Neural crest cell (in vitro differentiated cells): ENCODE measurements around the gene KCNC1. TPM values are rescaled to one million over a fixed set of nuclear protein-coding genes. Genes with fewer than 3 reads are reported as not detected.

Experiments used
- DNase-seq: peaks from one replicate; pipeline ENCODE4 v3.0.0; 2021; ENCODE audit warnings: low read depth, mixed read lengths, low spot score
- H3K27ac Mint-ChIP-seq: one replicate; pipeline ENCODE4 v1.8.0; 2021; ENCODE audit warnings: mild to moderate bottlenecking, mixed read lengths; ENCODE audit not compliant: unreplicated experiment
- H3K27me3 Mint-ChIP-seq: 2 replicates; pipeline ENCODE4 v1.8.0; 2021; ENCODE audit warnings: low read depth, mild to moderate bottlenecking, mixed read lengths
- H3K36me3 Mint-ChIP-seq: 2 replicates; pipeline ENCODE4 v1.8.0; 2021; ENCODE audit warnings: low read depth, mild to moderate bottlenecking, mixed read lengths
- H3K4me1 Mint-ChIP-seq: 2 replicates; pipeline ENCODE4 v1.8.0; 2021; ENCODE audit warnings: mixed read lengths
- H3K4me3 Mint-ChIP-seq: one replicate; pipeline ENCODE4 v1.8.0; 2021; ENCODE audit warnings: mild to moderate bottlenecking, mixed read lengths
- H3K9me3 Mint-ChIP-seq: 2 replicates; pipeline ENCODE4 v1.8.0; 2021; ENCODE audit warnings: mixed read lengths
- total RNA-seq: library from RNA; stranded (reverse); gene quantifications from 2 replicates; pipeline ENCODE4 v1.2.1, GENCODE V29; 2021
- TF ChIP-seq, protein P1 (sequence below): fragments of 200-600 bp; sonication (generic); conservative IDR thresholded peaks from 2 replicates; pipeline ENCODE4 v1.5.0; 2021; ENCODE audit warnings: antibody characterized with exemption, mild to moderate bottlenecking

KCNC1 gene
- total RNA-seq, 1 donor from 2014 or later, result 10.2 TPM

DNA sequence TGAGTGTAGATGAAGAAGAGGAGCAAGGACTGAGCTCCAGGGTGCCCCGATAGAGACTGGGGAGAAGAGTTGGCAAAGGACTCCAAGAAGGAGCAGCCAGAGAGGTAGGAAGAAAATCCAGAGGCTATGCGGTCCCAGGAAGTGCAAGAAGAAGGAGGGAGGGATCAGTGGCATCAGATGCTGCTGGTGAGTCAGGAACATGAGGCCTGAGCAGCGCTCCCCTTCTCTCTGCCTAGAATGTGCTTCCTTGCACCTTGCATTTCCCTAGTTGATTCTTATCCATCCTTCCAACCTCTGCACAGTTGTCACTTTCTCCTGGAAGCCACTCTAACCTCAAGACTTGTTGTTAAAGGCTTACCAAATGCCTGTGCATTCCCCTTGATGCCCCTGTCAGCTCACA lies 21.3 kb downstream of the KCNC1 start:
- H3K36me3 Mint-ChIP-seq, result no peaks in the 10 kb centered on the region

DNA sequence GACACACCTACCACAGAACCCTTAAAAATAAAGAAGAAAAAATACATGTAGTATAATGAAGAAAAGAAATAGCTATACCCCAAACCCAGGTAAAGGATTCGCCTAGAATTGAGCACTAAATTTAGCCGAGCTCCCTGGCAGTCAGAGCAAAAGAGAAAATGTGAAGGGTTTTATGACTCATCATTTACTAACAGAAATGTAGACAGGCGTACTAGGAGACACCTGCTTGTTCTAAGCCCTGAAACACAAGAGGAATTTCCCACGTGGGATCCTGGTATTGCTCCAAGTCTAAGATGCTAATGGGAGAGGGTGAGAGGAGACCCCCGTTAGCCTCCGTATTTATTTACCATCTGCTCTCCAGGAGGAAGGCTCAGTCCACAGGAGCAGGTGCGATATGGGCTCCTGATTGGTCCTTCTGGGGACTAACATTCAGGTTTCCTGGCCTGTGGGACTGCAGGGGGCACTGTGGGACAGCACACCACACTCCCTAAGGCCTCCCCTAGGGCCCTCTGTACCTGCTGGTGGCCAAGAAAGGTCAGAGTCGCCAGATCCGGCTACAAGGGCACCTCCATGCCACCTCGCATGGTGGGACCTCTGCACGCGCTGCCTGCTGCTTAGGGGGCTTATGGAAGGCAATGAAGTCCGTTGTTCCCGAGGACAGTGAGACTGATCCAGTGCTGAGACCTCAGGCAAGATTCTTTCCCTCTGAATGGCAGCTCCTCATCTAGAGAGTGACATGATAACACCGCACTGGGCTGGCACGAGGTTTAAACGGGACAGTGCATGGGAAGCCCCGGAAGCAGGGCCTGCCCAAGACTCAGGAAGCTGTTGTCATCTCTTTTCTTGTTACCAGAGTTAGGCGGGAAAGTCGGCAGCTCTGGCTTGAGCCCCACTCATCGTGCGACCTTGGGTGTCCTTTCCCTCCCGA lies 25.8 kb downstream of the KCNC1 start:
- no peaks in the 10 kb centered on the region for H3K27me3 Mint-ChIP-seq
- no peak overlapping the region for H3K27ac Mint-ChIP-seq
- H3K4me1 Mint-ChIP-seq, result peaks cover 16% of the 10 kb centered on the region
- no peak for DNase-seq
- TF ChIP-seq, protein P1, sequence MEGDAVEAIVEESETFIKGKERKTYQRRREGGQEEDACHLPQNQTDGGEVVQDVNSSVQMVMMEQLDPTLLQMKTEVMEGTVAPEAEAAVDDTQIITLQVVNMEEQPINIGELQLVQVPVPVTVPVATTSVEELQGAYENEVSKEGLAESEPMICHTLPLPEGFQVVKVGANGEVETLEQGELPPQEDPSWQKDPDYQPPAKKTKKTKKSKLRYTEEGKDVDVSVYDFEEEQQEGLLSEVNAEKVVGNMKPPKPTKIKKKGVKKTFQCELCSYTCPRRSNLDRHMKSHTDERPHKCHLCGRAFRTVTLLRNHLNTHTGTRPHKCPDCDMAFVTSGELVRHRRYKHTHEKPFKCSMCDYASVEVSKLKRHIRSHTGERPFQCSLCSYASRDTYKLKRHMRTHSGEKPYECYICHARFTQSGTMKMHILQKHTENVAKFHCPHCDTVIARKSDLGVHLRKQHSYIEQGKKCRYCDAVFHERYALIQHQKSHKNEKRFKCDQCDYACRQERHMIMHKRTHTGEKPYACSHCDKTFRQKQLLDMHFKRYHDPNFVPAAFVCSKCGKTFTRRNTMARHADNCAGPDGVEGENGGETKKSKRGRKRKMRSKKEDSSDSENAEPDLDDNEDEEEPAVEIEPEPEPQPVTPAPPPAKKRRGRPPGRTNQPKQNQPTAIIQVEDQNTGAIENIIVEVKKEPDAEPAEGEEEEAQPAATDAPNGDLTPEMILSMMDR, result peak; percentile 56
- no peaks in the 10 kb centered on the region for H3K36me3 Mint-ChIP-seq
- H3K9me3 Mint-ChIP-seq, result peaks cover 3% of the 10 kb centered on the region
- no peak overlapping the region for H3K4me3 Mint-ChIP-seq

More for the DNA sequence above, 21.3 kb downstream of the KCNC1 start:
- Mint-ChIP-seq H3K4me1 (no peaks in the 10 kb centered on the region), H3K27ac (no peak overlapping the region), H3K27me3 (no peaks in the 10 kb centered on the region), H3K4me3 (no peak overlapping the region), H3K9me3 (peaks cover 3% of the 10 kb centered on the region)
- TF ChIP-seq, protein P1, result no peak
- DNase-seq, result no peak

DNA sequence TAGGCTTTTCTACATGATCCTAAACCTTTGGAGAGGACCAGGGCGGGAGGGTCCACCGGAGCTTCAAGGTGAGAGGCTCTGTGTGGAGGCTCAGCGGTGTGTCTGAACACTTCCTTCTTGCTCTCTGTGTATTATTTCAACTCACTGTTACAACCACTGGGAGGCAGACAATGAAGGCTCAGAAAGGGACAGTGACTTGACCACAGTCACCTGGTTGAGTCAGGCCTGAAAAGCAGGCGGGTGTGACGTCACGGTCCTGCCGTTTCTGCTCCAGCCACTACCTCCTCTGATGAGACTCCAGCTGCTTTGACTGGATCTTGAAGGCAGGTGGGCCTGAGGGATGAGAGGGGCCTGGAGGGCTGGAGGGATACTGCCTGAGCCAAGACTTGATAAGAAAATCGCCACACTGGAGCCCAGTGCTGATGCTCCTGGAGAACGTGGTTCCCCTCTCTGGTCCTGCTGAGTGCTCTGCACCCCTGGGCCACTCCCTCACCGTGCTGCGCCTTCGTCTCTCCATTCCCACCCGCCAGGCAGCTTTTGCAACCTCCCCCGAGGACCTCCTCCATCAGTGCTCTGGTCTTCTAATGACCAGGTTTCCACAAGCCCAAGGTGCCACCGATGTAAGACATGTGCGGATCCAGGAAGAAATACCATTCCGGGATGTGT lies 27.9 kb downstream of the KCNC1 start:
- Mint-ChIP-seq H3K4me1 (peaks cover 27% of the 10 kb centered on the region), H3K9me3 (peaks cover 3% of the 10 kb centered on the region), H3K36me3 (no peaks in the 10 kb centered on the region), H3K4me3 (no peak overlapping the region), H3K27ac (no peak overlapping the region), H3K27me3 (no peaks in the 10 kb centered on the region)
- DNase-seq, result no peak
- TF ChIP-seq, protein P1, result no peak

DNA sequence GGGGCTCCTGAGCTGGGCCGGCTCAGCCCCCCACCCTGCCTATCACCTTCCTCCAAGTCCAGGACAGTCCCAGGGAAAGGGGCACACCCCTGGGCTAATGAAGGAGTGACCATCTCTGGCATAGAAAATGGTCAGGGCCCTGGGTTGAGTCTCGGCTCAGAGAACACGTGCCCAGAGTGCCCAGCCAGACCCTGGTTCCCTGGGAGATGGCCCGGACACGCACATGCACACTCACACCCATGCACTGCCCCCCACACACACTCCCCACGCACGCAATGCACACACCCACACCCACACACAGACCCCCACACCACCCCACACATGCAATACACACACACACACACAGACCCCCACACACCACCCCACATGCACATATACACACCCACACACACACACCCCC lies 28.7 kb downstream of the KCNC1 start:
- Mint-ChIP-seq H3K27me3 (no peaks in the 10 kb centered on the region), H3K27ac (no peak overlapping the region), H3K4me3 (no peak overlapping the region), H3K4me1 (peaks cover 27% of the 10 kb centered on the region), H3K9me3 (peaks cover 2% of the 10 kb centered on the region), H3K36me3 (no peaks in the 10 kb centered on the region)
- TF ChIP-seq, protein P1, result no peak
- DNase-seq, result no peak

DNA sequence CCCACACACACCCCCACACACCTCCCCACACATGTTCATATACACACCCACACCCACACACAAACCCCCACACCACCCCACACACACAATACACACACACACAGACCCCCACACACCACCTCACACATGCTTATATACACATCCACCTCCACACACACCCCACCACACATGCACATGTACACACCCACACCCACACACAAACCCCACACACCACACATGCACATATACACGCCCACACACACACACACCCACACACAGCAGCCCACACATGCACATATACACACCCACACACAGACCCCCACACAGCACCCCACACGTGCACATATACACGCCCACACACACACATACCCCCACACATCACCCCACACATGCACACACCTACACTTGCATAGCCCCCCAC lies 29.1 kb downstream of the KCNC1 start:
- no peak for DNase-seq
- Mint-ChIP-seq H3K27me3 (no peaks in the 10 kb centered on the region), H3K36me3 (no peaks in the 10 kb centered on the region), H3K4me3 (no peak overlapping the region), H3K27ac (no peak overlapping the region), H3K9me3 (no peaks in the 10 kb centered on the region), H3K4me1 (peaks cover 27% of the 10 kb centered on the region)
- TF ChIP-seq, protein P1, result no peak
